ENCODE measurements around the gene PTPRD. TPM values are rescaled to one million over a fixed set of nuclear protein-coding genes. Genes with fewer than 3 reads are reported as not detected.

The PTPRD gene
- total and polyA plus RNA-seq, 9 of the 15 experiments (the other 6 are each of a cell fraction or from before 2014, with no cell fraction given) = 0.11 TPM; not detected in 8

DNA sequence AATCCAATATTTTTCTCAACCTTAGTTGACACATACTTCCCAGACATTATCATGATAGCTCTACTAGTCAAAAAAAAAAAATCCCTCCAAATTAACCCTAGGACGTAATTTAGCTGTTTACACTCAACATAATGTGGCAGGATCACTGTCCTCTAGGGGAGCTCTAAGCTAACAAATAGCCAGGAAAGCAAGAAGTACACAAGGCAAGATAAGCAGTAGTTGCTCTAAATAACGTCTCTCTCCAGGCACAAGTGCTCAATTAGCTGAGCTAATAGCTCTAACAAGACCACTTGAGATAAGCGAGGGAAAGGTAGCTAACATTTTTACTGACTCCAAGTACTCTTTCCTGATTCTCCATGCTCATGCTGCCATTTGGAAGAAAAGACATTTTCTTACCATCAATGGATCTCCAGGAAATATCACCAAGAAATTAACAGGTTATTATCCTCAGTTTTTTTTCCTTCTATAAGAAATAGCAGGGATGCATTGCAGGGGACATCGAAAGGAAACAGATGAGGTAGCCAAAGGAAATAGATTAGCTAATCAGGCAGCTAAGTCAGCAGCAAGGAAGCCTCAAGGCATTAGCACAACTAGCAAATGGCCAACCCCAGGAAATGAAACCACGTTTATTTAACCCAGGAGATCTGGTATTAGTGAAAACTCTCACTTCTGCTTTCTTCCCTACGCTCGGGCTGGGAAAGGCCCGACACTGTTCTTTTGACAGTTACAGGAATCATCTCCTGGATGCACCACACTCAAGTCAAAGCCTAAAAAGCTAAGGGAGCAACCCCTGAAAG, 614.1 kb downstream of the PTPRD start:
- POLR2A ChIA-PET = no interaction called here
- ATAC-seq (no peak), FAIRE-seq (no peak), DNase-seq (ENCODE audit: extremely low read depth in 1 of 4, low spot score in 3 of 4) (no peak)
- TF ChIP-seq EWSR1 (IDR thresholded peaks at IDR 0.05; ENCODE audit: borderline replicate concordance, low read depth, partially characterized antibody) (no peak), HMG20B (CRISPR knock-in tag; IDR thresholded peaks at IDR 0.05) (no peak), NCOA2 (IDR thresholded peaks at IDR 0.05; ENCODE audit: partially characterized antibody in 2 of 2) (no peak), FOS (IDR thresholded peaks at IDR 0.05; ENCODE audit: extremely low read depth, insufficient read length) (no peak), ZNF589 (CRISPR knock-in tag; IDR thresholded peaks at IDR 0.05; ENCODE audit: low read depth) (no peak), TEAD4 (IDR thresholded peaks at IDR 0.05; ENCODE audit: low read length) (no peak), TEAD4 (CRISPR knock-in tag; IDR thresholded peaks at IDR 0.05; ENCODE audit: borderline replicate concordance) (no peak), CREBBP (IDR thresholded peaks at IDR 0.05; ENCODE audit: low read depth, low read length) (no peak)
- TF ChIP-seq, protein P1, sequence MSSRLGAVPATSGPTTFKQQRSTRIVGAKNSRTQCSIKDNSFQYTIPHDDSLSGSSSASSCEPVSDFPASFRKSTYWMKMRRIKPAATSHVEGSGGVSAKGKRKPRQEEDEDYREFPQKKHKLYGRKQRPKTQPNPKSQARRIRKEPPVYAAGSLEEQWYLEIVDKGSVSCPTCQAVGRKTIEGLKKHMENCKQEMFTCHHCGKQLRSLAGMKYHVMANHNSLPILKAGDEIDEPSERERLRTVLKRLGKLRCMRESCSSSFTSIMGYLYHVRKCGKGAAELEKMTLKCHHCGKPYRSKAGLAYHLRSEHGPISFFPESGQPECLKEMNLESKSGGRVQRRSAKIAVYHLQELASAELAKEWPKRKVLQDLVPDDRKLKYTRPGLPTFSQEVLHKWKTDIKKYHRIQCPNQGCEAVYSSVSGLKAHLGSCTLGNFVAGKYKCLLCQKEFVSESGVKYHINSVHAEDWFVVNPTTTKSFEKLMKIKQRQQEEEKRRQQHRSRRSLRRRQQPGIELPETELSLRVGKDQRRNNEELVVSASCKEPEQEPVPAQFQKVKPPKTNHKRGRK (tag; IDR thresholded peaks at IDR 0.05) = no peak
- H3K4me2 ChIP-seq (ENCODE audit: insufficient read depth, low read length) = no peak overlapping the region
- no peaks in the 10 kb centered on the region for H3K79me2 ChIP-seq (ENCODE audit: control insufficient read depth, insufficient read depth, low read length)
- H4K20me1 ChIP-seq (replicated peaks; ENCODE audit: control insufficient read depth, insufficient read depth, low read length) = no peaks in the 10 kb centered on the region
- no peaks in the 10 kb centered on the region for H3K9me3 ChIP-seq (replicated peaks; ENCODE audit: control insufficient read depth, insufficient read depth, low read depth, low read length)
- H3K4me1 ChIP-seq (replicated peaks in 1 of 2; ENCODE audit: control insufficient read depth in 2 of 2, insufficient read depth in 2 of 2, low read length in 2 of 2) = no peaks in the 10 kb centered on the region
- intact Hi-C loops (cut with micrococcal nuclease) = no loop called here
- no peak overlapping the region for H2AFZ ChIP-seq (ENCODE audit: low read depth, low read length)
- no peaks in the 10 kb centered on the region for H3K27me3 ChIP-seq (ENCODE audit: control insufficient read depth in 2 of 2, insufficient read depth in 2 of 2, low read length in 2 of 2)
- no peak overlapping the region for H3K27ac ChIP-seq (ENCODE audit: extremely low read depth, low read depth, low read length)
- H3K4me3 ChIP-seq = no peak overlapping the region
- in situ Hi-C loops (cut with MboI) = no loop called here
- BruUV-seq (replicated peaks) = no TSS peak
- H3K9ac ChIP-seq (ENCODE audit: insufficient read depth in 1 of 2, low read depth in 2 of 2, low read length in 2 of 2) = no peak overlapping the region
- H3K9me1 ChIP-seq (ENCODE audit: control insufficient read depth, insufficient read depth, low read length) = no peaks in the 10 kb centered on the region
- CTCF ChIA-PET (ENCODE audit: low intra/inter-chr PET ratio) = no interaction called here
- H3K36me3 ChIP-seq (ENCODE audit: control insufficient read depth, insufficient read depth, low read length) = no peaks in the 10 kb centered on the region
- 1% methylated on average over 8 of the region's 8 CpGs for WGBS (ENCODE audit: insufficient coverage, low coverage, missing lambda C conversion rate)
